Spleen (tissue), 7 donors: Measurements from ENCODE around the gene SUV39H2.

Source experiments
- CTCF ChIP-seq, 11 experiments: fragments of 200-600 bp in 7 of 11; fragments of 450-650 bp in 4 of 11; sonication (generic) in 4 of 11; IDR thresholded peaks in 8 of 11; conservative IDR thresholded peaks in 3 of 11; 1 replicate in 7 of 11; 2 replicates in 4 of 11; pipeline versions ENCODE4 v1.4.0 to v1.8.0; 2016 to 2021; ENCODE audit warnings: antibody characterized with exemption in 11 of 11, inconsistent platforms in 4 of 11, mild to moderate bottlenecking in 1 of 11
- POLR2AphosphoS5 ChIP-seq, 3 donors: sonication (generic); formaldehyde crosslinking; IDR thresholded peaks; one replicate each; pipeline ENCODE4 v1.5.1; 2017; ENCODE audit warnings: antibody characterized with exemption in 3 of 3
- donor health status: DM: no; HTN: no; CAD: no; lungs with moderate emphysema.
- donor health status: DM: no; HTN: no; CAD: no.
- donor health status: DM: no; HTN: no; CAD: no.

GRCh38 chr10:14904864-14905263, 26.2 kb downstream of the SUV39H2 start:
- no peak for TF ChIP-seq CTCF (IDR thresholded peaks at IDR 0.05 in 8 of 11, conservative IDR thresholded peaks at IDR 0.05 in 3 of 11)
- no peak for TF ChIP-seq POLR2AphosphoS5 (IDR thresholded peaks at IDR 0.05)
